K562 (cell line): ENCODE data around the gene ANKMY2. TPM values are rescaled to one million over a fixed set of nuclear protein-coding genes. Genes with fewer than 3 reads are reported as not detected.

ENCODE experiments used
- HOMEZ ChIP-seq: fragments of 250-450 bp; sonication (Bioruptor Pico); IDR thresholded peaks from 2 replicates; pipeline ENCODE4 v1.4.0; 2020; ENCODE audit warnings: mild to moderate bottlenecking, moderate library complexity
- JUNB ChIP-seq: fragments of 450-650 bp; formaldehyde crosslinking; conservative IDR thresholded peaks from 2 replicates; pipeline ENCODE4 v1.4.0; 2020; ENCODE audit warnings: mild to moderate bottlenecking
- MCM2 ChIP-seq: fragments of 450-650 bp; IDR thresholded peaks from 2 replicates; pipeline ENCODE4 v1.6.1; 2017; ENCODE audit warnings: low read depth, mild to moderate bottlenecking
- PHB ChIP-seq: fragments of 250-450 bp; sonication (Bioruptor Pico); IDR thresholded peaks from 2 replicates; pipeline ENCODE4 v1.5.0; 2021
- POU5F1 ChIP-seq: fragments of 150-350 bp; IDR thresholded peaks from 2 replicates; pipeline ENCODE4 v1.6.1; 2014; ENCODE audit warnings: borderline replicate concordance, low read length, low read depth, mild to moderate bottlenecking; ENCODE audit not compliant: partially characterized antibody
- RBM39 ChIP-seq: fragments of 200-400 bp; formaldehyde crosslinking; optimal IDR thresholded peaks from 2 replicates; pipeline ENCODE3; 2018; ENCODE audit warnings: low read depth, low read length
- SMARCB1 ChIP-seq: IDR thresholded peaks from 2 replicates; pipeline ENCODE4 v1.6.1; 2011; ENCODE audit warnings: improper control_type of control experiment, low read depth; ENCODE audit not compliant: insufficient read length
- SMARCC2 ChIP-seq: fragments of 450-650 bp; IDR thresholded peaks from 2 replicates; pipeline ENCODE4 v1.6.1; 2017; ENCODE audit warnings: antibody characterized with exemption, moderate library complexity, mild to moderate bottlenecking, low read depth
- SPI1 ChIP-seq: IDR thresholded peaks from 2 replicates; pipeline ENCODE4 v1.6.1; 2011; ENCODE audit warnings: low read depth, low read length, control low read depth, borderline replicate concordance
- STAT6 ChIP-seq: sonication (generic); formaldehyde crosslinking; IDR thresholded peaks from 2 replicates; pipeline ENCODE4 v1.8.1; 2023; ENCODE audit warnings: mild to moderate bottlenecking, missing genetic modification reagents
- TBP ChIP-seq: optimal IDR thresholded peaks from 2 replicates; pipeline ENCODE3; 2011; ENCODE audit warnings: low read depth, low read length, improper control_type of control experiment
- THRAP3 ChIP-seq: fragments of 450-650 bp; IDR thresholded peaks from 2 replicates; pipeline ENCODE4 v1.6.1; 2016; ENCODE audit warnings: mild to moderate bottlenecking, inconsistent platforms, borderline replicate concordance
- UBTF ChIP-seq, 2 experiments: IDR thresholded peaks; 2 replicates each; pipeline ENCODE4 v1.6.1; 2012; ENCODE audit warnings: improper control_type of control experiment in 2 of 2, low read depth in 2 of 2, low read length in 2 of 2, borderline replicate concordance in 1 of 2
- ZBTB7A ChIP-seq: IDR thresholded peaks from 2 replicates; pipeline ENCODE4 v1.6.1; 2011; ENCODE audit warnings: low read depth, mild to moderate bottlenecking, low read length, moderate library complexity, borderline replicate concordance; ENCODE audit not compliant: control insufficient read depth
- ZBTB9 ChIP-seq: fragments of 450-650 bp; formaldehyde crosslinking; IDR thresholded peaks from 2 replicates; pipeline ENCODE4 v1.4.0; 2020; ENCODE audit warnings: mild to moderate bottlenecking, moderate library complexity
- ZNF280B ChIP-seq: fragments of 250-450 bp; sonication (Bioruptor Pico); IDR thresholded peaks from 2 replicates; pipeline ENCODE4 v1.5.1; 2021; ENCODE audit warnings: mild to moderate bottlenecking
- ZNF445 ChIP-seq: fragments of 250-450 bp; sonication (Bioruptor Pico); IDR thresholded peaks from 2 replicates; pipeline ENCODE4 v1.4.0; 2020; ENCODE audit warnings: low read depth, mild to moderate bottlenecking, moderate library complexity
- polyA plus RNA-seq, 8 experiments: library from polyadenylated mRNA; depleted of rRNA in 4 of 8; stranded (reverse) in 5 of 8; unstranded in 3 of 8; fragments of >200 nt; fragmentation: Nextera tagmentation in 2 of 8; fragmentation: Illumina TruSeq in 1 of 8; extraction: Ambion mirVana in 2 of 8; extraction: Trizol in 1 of 8; gene quantifications; 2 replicates each; pipeline versions ENCODE4 v1.2.1 to v1.2.3, GENCODE V29; 2011 to 2014; ENCODE audit warnings: inconsistent platforms in 1 of 8, missing spikeins in 1 of 8
- total RNA-seq, 7 experiments: library from RNA; depleted of rRNA in 6 of 7; stranded (reverse); fragments of >200 nt in 6 of 7; fragmentation: Illumina TruSeq in 2 of 7; extraction: Trizol in 2 of 7; gene quantifications; 2 replicates each; pipeline versions ENCODE4 v1.2.1 to v1.2.3, GENCODE V29; 2011 to 2021; ENCODE audit warnings: low replicate concordance in 1 of 7

ANKMY2 gene
- total and polyA plus RNA-seq, 9 of the 15 experiments (the other 6 are each of a cell fraction or from before 2014, with no cell fraction given) = 38.9 to 71.5 (median 48.8) TPM

- TF ChIP-seq ZNF280B (no peak), JUNB (CRISPR knock-in tag) (no peak), ZBTB7A (peak; percentile 93), MCM2 (no peak), SMARCB1 (no peak), PHB (no peak), TBP (peak; percentile 44), ZBTB9 (0 out of 2 replicates have a peak, but pooled peaks have one; percentile 58), POU5F1 (no peak), RBM39 (no peak), HOMEZ (CRISPR knock-in tag) (no peak), ZNF445 (CRISPR knock-in tag) (no peak), SMARCC2 (no peak), STAT6 (CRISPR knock-in tag) (no peak), THRAP3 (no peak), SPI1 (peak; percentile 81; the same call in 1 of the 2 replicates), UBTF (IDR thresholded peaks at IDR 0.05; ENCODE audit: borderline replicate concordance in 1 of 2, low read depth in 2 of 2, low read length in 2 of 2) (no peak; a peak in 1 of 4 replicates)
Observed at GRCh38 chr7:16644636-16645592, 640 bp downstream of the ANKMY2 start (continued).
